ENCODE results near the gene JPH4. TPM values are rescaled to one million over a fixed set of nuclear protein-coding genes. Genes with fewer than 3 reads are reported as not detected.
"Not testable (repeated sequence)": the region's sequence is repeated elsewhere in the genome, so short reads cannot be mapped to it uniquely, and the experiment has no call there.

Gene JPH4
- total RNA-seq, 1 experiment from 2014 or later: not detected

- DNase-seq (ENCODE audit: low read depth); in situ Hi-C loops (cut with HindIII; ENCODE audit: low pct_unique_long_range_greater_than_20kb, low sequenced_read_pairs): not testable (repeated sequence)
Measured at GRCh38 chr14:23584527-23585203, 6.1 kb upstream of the JPH4 start.

- in situ Hi-C loops (cut with HindIII; ENCODE audit: low pct_unique_long_range_greater_than_20kb, low sequenced_read_pairs): not testable (repeated sequence)
Measured at GRCh38 chr14:23583761-23584526, 5.4 kb upstream of the JPH4 start.

GRCh38 chr14:23582906-23583760, 4.5 kb upstream of the JPH4 start:
- in situ Hi-C loops (cut with HindIII; ENCODE audit: low pct_unique_long_range_greater_than_20kb, low sequenced_read_pairs): no loop called here
- DNase-seq (ENCODE audit: low read depth): no peak

More at GRCh38 chr14:23583761-23584526, 5.4 kb upstream of the JPH4 start:
- not testable (repeated sequence) for DNase-seq (ENCODE audit: low read depth)

- in situ Hi-C loops (cut with HindIII; ENCODE audit: low pct_unique_long_range_greater_than_20kb, low sequenced_read_pairs): no loop called here
- no peak for DNase-seq (ENCODE audit: low read depth)
Measured at GRCh38 chr14:23580948-23581281, 2.3 kb upstream of the JPH4 start.

- in situ Hi-C loops (cut with HindIII; ENCODE audit: low pct_unique_long_range_greater_than_20kb, low sequenced_read_pairs): no loop called here
- DNase-seq (ENCODE audit: low read depth): no peak
Measured at GRCh38 chr14:23580152-23580926, 1.7 kb upstream of the JPH4 start.

- DNase-seq (ENCODE audit: low read depth): no peak
- in situ Hi-C loops (cut with HindIII; ENCODE audit: low pct_unique_long_range_greater_than_20kb, low sequenced_read_pairs): no loop called here
Measured at GRCh38 chr14:23579739-23580138, 1.1 kb upstream of the JPH4 start.

GRCh38 chr14:23579311-23579630, 681 bp upstream of the JPH4 start:
- in situ Hi-C loops (cut with HindIII; ENCODE audit: low pct_unique_long_range_greater_than_20kb, low sequenced_read_pairs): no loop called here
- no peak for DNase-seq (ENCODE audit: low read depth)

- in situ Hi-C loops (cut with HindIII; ENCODE audit: low pct_unique_long_range_greater_than_20kb, low sequenced_read_pairs): no loop called here
- no peak for DNase-seq (ENCODE audit: low read depth)
Measured at GRCh38 chr14:23577710-23578392, 739 bp downstream of the JPH4 start.

GRCh38 chr14:23577004-23577681, 1.4 kb downstream of the JPH4 start:
- in situ Hi-C loops (cut with HindIII; ENCODE audit: low pct_unique_long_range_greater_than_20kb, low sequenced_read_pairs): no loop called here
- DNase-seq (ENCODE audit: low read depth): no peak

GRCh38 chr14:23573384-23574015, 5.1 kb downstream of the JPH4 start:
- in situ Hi-C loops (cut with HindIII; ENCODE audit: low pct_unique_long_range_greater_than_20kb, low sequenced_read_pairs): no loop called here
- no peak for DNase-seq (ENCODE audit: low read depth)

GRCh38 chr14:23572836-23573235, 5.8 kb downstream of the JPH4 start:
- no peak for DNase-seq (ENCODE audit: low read depth)
- in situ Hi-C loops (cut with HindIII; ENCODE audit: low pct_unique_long_range_greater_than_20kb, low sequenced_read_pairs): no loop called here

GRCh38 chr14:23572524-23572828, 6.1 kb downstream of the JPH4 start:
- no peak for DNase-seq (ENCODE audit: low read depth)
- in situ Hi-C loops (cut with HindIII; ENCODE audit: low pct_unique_long_range_greater_than_20kb, low sequenced_read_pairs): no loop called here

GRCh38 chr14:23571701-23572523, 6.7 kb downstream of the JPH4 start:
- in situ Hi-C loops (cut with HindIII; ENCODE audit: low pct_unique_long_range_greater_than_20kb, low sequenced_read_pairs): no loop called here

GRCh38 chr14:23570806-23571483, 7.6 kb downstream of the JPH4 start:
- in situ Hi-C loops (cut with HindIII; ENCODE audit: low pct_unique_long_range_greater_than_20kb, low sequenced_read_pairs): no loop called here

More at GRCh38 chr14:23571701-23572523, 6.7 kb downstream of the JPH4 start:
- DNase-seq (ENCODE audit: low read depth): no peak

GRCh38 chr14:23569443-23570151, 9.0 kb downstream of the JPH4 start:
- in situ Hi-C loops (cut with HindIII; ENCODE audit: low pct_unique_long_range_greater_than_20kb, low sequenced_read_pairs): no loop called here
- DNase-seq (ENCODE audit: low read depth): peak; percentile 50

More at GRCh38 chr14:23570806-23571483, 7.6 kb downstream of the JPH4 start:
- no peak for DNase-seq (ENCODE audit: low read depth)
